GM21390 (cell line): ENCODE results near the gene PTCD2.

Source experiments
- ATAC-seq: cut with Tn5 transposase; IDR thresholded peaks from one replicate; pipeline ENCODE4 v1.9.1; 2021; ENCODE audit not compliant: unreplicated experiment

The PTCD2 gene

GRCh38 chr5:72408603-72409002 lies 88.4 kb downstream of the PTCD2 start:
- ATAC-seq, result no peak

GRCh38 chr5:72410688-72411295 lies 90.6 kb downstream of the PTCD2 start:
- ATAC-seq, result no peak

GRCh38 chr5:72412283-72413055 lies 92.3 kb downstream of the PTCD2 start:
- ATAC-seq, result no peak

- no peak for ATAC-seq
Measured at GRCh38 chr5:72415616-72416325, 95.6 kb downstream of the PTCD2 start.

GRCh38 chr5:72417333-72418062 lies 97.3 kb downstream of the PTCD2 start:
- ATAC-seq, result no peak
